HG03108 (cell line): ENCODE data around the gene DESI1.
"Not testable (repeated sequence)": the region's sequence is repeated elsewhere in the genome, so short reads cannot be mapped to it uniquely, and the experiment has no call there.

Experiments used
- ATAC-seq: cut with Tn5 transposase; IDR thresholded peaks from one replicate; pipeline ENCODE4 v1.9.1; 2021; ENCODE audit warnings: moderate library complexity; ENCODE audit not compliant: unreplicated experiment

The DESI1 gene

GRCh38 chr22:41620589-41621098, at the start of gene DESI1:
Gene DESI1 (minus strand): TSS chr22:41621043. CDS start chr22:41620839, 204 bp downstream.
- ATAC-seq = peak; percentile 18

- ATAC-seq = no peak
These were observed 48.4 kb upstream of the DESI1 start for GRCh38 chr22:41668971-41669911.

- no peak for ATAC-seq
These were observed 44.1 kb upstream of the DESI1 start for GRCh38 chr22:41664951-41665350.

- ATAC-seq = no peak
These were observed 43.6 kb upstream of the DESI1 start for GRCh38 chr22:41664490-41664889.

- ATAC-seq = not testable (repeated sequence)
These were observed 42.8 kb upstream of the DESI1 start for GRCh38 chr22:41663594-41663993.

- ATAC-seq = no peak
These were observed 40.9 kb upstream of the DESI1 start for GRCh38 chr22:41661713-41662112.

GRCh38 chr22:41661088-41661487, 40.2 kb upstream of the DESI1 start:
- no peak for ATAC-seq

GRCh38 chr22:41660416-41660815, 39.6 kb upstream of the DESI1 start:
- ATAC-seq = no peak

GRCh38 chr22:41659941-41660340, 39.1 kb upstream of the DESI1 start:
- no peak for ATAC-seq

GRCh38 chr22:41658869-41659268, 38.0 kb upstream of the DESI1 start:
- no peak for ATAC-seq

- ATAC-seq = no peak
These were observed 36.9 kb upstream of the DESI1 start for GRCh38 chr22:41657709-41658108.

GRCh38 chr22:41656556-41656955, 35.7 kb upstream of the DESI1 start:
- no peak for ATAC-seq

- ATAC-seq = no peak
These were observed 33.5 kb upstream of the DESI1 start for GRCh38 chr22:41654322-41654721.

- no peak for ATAC-seq
These were observed 30.0 kb upstream of the DESI1 start for GRCh38 chr22:41650821-41651220.

- ATAC-seq = no peak
These were observed 29.4 kb upstream of the DESI1 start for GRCh38 chr22:41650229-41650628.

GRCh38 chr22:41648432-41648831, 27.6 kb upstream of the DESI1 start:
- ATAC-seq = no peak

- no peak for ATAC-seq
These were observed 26.9 kb upstream of the DESI1 start for GRCh38 chr22:41647771-41648170.

GRCh38 chr22:41642331-41643110, 21.7 kb upstream of the DESI1 start:
- no peak for ATAC-seq

GRCh38 chr22:41641854-41642253, 21.0 kb upstream of the DESI1 start:
- ATAC-seq = no peak

GRCh38 chr22:41638748-41639147, 17.9 kb upstream of the DESI1 start:
- ATAC-seq = no peak

GRCh38 chr22:41638124-41638523, 17.3 kb upstream of the DESI1 start:
- no peak for ATAC-seq

- not testable (repeated sequence) for ATAC-seq
These were observed 16.8 kb upstream of the DESI1 start for GRCh38 chr22:41637623-41638022.
